Medulla oblongata (tissue), 1 donor: ENCODE data around the gene ABCG2.

Experiments
- DNase-seq: peaks from one replicate; pipeline ENCODE4 v3.0.0-alpha.2; 2015; ENCODE audit errors: extremely low spot score

Gene ABCG2

DNA sequence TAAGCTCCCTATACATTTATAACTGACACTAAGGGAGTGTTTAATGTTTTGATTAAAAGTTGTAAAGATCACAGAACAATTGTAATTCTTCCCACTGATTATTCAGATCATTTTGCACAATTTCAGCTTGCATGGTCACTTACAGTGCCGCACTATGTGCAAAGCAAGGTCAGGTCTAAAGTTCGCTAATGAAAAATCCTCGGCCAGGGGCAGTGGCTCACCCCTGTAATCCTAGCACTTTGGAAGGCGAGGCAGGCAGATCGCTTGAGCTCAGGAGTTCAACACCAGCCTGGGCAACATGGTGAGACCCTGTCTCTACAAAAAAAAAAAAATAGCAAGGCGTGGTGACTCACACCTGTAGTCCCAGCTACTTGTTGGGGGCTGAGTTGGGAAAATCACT is 94.0 kb downstream of the ABCG2 start:
- no peak for DNase-seq

DNA sequence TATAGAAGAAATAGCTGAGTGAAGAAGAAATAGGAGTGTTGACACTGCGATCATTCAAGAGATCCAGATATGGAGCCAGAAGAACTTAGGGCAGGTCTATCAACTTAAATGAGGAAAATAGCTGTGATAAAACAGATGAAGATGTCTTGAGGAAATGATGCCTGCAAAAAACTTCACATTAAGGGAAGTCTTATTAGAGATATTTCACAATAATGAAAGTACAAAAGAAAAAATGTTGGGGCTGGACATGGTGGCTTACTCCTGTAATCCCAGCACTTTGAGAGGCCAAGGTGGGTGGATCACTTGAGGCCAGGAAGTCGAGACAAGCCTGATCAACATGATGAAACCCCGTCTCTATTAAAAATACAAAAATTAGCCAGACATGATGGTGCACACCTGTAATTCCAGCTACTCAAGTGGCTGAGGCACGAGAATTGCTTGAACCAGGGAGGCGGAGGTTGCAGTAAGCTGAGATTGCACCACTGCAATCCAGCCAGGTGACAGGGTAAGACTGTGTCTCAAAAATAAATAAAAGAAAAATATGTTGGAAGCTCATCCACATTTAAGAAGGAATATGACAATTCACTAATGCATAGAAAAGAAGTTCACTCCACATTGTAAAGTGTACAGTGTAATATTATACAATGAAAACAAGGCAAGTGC is 94.7 kb downstream of the ABCG2 start:
- DNase-seq, result no peak

DNA sequence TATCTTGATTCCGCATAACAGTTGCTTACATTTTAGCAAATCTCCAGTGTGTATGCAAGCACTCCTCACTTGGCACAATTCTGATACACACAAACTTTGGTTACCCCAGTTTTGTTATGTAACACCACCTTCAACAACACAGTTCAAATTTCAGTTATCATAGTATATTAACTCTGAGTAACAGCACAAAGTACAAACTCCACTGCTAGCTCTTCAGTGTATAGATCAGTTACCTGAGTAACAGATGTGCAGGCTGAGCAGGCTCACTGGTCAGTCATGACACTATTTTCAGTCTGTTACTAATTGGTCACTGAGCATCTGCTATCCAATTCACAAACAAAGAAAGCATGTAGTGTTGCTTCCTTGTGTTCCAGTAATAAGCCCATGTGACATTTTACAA is 95.6 kb downstream of the ABCG2 start:
- no peak for DNase-seq

DNA sequence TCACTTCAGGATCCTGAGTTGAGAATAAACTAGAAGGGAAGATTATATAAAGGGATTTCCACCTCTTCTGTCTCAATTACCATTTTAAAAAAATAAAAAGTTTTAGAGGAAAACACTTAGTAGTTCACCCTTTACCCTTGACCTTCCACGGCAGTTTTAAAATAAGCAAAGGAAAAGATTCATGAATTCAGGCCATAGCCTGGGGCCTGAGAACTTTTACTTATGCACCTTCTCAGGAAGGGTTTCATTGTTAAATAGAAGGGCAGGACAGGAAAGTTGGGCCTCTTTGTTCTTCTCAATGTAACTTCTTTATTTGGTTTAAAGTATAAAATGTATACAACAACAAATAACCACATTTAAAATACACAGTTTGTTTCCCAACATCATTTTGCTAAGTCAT is 96.1 kb downstream of the ABCG2 start:
- DNase-seq, result no peak

GRCh38 chr4:88060431-88060830 is 98.0 kb downstream of the ABCG2 start:
- no peak for DNase-seq

- no peak for DNase-seq
Measured at GRCh38 chr4:88059766-88060165, 98.7 kb downstream of the ABCG2 start.

DNA sequence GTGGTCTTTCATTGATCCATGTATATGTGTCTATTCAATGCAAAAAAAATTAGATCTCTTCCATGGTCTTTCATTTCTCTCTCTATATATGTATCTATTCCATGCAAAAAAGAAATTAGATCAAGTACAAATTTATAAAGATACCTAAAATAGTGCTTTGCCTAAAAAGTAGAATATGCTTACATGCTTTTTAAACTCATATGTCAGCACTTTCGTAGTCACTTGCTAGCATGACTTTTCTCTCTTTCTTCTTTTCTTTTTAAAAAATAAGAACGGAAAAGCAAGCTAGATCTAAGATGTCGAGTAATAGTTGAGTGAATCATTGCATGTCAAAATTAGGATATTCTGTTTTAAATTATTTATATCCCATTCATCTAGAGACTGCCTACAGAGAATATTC is 100.1 kb downstream of the ABCG2 start:
- no peak for DNase-seq

- DNase-seq, result peak; percentile 23
Measured at GRCh38 chr4:88054901-88055300, 103.5 kb downstream of the ABCG2 start.

DNA sequence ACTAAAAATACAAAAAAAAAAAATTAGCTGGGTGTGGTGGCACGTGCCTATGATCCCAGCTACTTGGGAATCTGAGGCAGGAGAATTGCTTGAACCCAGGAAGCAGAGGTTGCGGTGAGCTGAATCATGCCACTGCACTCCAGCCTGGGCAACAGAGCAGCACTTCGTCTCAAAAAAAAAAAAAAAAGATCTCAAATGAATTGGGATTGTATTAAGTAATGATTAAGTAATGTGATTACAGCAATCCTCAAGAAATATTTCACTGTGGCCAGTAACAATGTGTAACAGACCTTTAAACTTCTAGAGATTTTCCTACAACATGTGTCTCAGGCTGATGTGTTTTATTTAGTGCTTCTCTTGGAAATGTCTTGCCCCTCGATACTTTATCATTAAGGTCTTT is 104.2 kb downstream of the ABCG2 start:
- no peak for DNase-seq

DNA sequence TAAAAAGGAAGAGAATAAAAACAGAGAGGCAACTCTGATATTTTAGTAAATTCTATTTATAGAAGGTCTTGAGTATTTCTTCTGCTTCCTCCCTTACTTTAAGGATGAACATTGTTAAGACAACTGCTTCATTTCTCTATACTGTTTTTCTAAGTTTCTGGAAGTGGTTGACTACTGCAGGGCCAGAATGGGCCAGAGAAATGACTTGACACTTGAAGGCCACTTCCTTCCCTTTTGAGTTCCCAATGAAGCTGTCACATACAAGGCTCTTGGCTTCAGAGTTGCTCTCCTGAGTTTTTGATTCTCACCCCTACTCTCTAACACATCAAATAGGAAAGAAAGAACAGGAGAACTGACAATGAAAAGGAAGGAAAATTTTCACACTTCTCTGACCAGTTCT is 113.4 kb downstream of the ABCG2 start:
- DNase-seq, result peak; percentile 11

DNA sequence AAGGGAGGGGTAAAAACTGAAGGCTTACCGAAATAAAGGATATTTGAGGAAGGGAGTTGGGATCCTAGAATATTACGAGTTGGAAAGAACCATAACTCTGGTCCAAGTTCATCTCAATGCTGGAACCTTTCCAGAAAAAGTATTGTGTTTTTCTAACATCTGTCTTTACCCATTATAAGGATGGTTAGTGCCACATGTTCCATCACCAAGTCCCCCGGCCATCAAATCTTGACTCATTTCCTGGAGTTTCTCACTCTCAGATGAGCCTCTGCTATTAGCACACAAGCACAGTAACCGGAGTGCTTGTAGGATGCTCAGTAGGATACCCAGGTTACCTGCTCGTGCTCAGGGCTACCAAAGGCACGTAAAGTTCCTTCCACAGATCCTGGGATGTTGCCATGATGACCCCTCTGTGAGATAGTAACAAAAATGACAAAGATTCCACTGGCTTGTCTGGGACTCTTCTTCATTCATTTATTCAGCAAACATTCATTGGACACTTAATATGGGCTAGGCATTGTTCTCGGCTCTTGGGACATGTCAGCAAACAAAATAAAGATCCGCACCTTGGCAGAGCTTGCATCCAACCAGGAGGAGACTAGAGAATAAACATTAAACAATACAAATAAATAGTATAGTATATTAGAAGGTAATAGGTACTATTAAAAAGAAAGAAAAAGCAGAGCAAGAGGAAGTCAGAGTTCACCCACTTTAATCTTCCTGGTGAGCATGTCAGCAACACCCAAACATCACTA is 114.7 kb downstream of the ABCG2 start:
- DNase-seq, result no peak

- DNase-seq, result no peak
Measured at GRCh38 chr4:88043001-88043400, 115.4 kb downstream of the ABCG2 start.

DNA sequence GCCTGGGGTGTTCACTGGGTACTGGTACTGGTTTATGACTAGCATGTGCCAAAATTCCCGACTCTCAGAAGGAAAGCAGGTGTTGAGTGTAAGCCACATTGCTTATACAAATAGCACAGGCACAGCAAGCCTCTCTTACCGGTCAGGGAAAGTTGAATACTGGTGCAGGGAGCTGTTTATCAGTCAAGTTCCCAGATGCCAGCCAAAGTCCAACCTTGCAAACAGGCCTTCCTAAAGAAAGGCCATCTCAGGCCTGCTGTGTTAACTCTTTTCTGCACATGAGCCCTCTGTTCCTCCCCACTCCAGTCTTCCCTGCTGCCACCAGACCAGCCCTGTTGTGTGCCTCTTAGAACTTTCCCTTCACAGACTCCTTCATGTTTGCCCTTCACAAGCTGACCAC is 116.8 kb downstream of the ABCG2 start:
- no peak for DNase-seq

GRCh38 chr4:88040707-88041106 is 117.7 kb downstream of the ABCG2 start:
- DNase-seq, result no peak
